HG03457 (cell line): ENCODE data around the gene FAM163A.
A peak's percentile ranks its signal among the peaks of the same experiment; 100 is the strongest.
"Not testable (repeated sequence)": the region's sequence is repeated elsewhere in the genome, so short reads cannot be mapped to it uniquely, and the experiment has no call there.

Source experiments
- ATAC-seq: cut with Tn5 transposase; IDR thresholded peaks from one replicate; pipeline ENCODE4 v1.9.1; 2021; ENCODE audit warnings: moderate number of reproducible peaks; ENCODE audit not compliant: unreplicated experiment

Gene FAM163A

GRCh38 chr1:179786815-179787685 is 44.0 kb downstream of the FAM163A start:
- ATAC-seq = no peak

DNA sequence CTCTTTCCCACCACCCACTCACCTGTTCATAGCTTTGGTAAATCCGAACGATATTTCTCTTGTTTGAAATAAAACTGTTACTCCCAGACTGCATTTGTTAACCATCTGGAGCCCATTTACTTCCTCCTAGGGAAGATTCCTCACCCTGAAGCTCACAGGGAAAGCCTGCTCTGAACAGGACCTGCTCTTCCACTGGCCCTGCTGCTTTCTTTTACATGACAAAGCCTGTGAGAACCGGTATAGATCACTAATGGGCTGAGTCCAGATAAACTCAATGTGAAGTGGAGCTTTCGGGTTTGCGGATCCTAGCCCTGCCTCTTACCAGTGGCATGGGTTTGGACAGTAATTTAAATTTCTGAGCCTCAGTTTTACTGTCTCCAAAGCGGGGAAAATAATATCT is 45.2 kb downstream of the FAM163A start:
- ATAC-seq = no peak

GRCh38 chr1:179793281-179793680 is 50.2 kb downstream of the FAM163A start:
- no peak for ATAC-seq

DNA sequence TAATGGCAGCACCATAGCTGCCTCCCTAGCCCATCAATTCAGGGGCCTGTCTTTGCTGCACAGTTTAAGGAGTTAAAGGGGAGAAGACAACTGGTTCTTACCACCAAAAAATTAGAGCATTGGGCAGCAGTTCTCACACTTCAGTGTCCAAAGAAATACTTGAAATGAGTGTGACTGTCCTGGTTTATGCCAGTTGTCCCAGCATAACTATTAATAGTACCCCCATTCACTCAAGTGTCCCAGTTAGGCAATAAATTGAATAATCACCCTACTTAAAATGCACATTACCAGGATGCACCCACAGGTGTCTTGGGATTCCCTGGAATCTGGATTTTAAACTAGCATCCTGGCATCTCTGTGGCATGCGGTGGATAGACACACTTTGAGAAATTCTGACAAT is 51.1 kb downstream of the FAM163A start:
- no peak for ATAC-seq

DNA sequence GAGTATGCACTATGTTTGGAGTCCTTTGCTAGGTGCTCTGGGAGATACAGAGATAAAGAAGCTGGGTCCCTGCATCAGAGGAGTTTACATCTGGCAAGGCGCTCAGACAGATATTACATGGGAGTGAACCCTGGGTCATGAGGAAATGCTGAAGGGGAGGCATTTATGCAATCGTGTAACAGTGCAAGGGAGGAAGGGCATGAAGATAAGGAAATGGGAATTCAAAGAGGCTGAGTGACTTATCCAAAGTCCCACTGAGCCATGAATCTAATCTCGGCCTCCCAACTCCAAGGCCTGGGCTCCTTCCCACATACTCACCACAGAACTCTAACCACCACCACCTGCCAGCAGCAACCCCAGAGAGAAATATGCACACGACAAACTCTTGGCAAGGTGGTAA is 51.6 kb downstream of the FAM163A start:
- ATAC-seq = no peak

DNA sequence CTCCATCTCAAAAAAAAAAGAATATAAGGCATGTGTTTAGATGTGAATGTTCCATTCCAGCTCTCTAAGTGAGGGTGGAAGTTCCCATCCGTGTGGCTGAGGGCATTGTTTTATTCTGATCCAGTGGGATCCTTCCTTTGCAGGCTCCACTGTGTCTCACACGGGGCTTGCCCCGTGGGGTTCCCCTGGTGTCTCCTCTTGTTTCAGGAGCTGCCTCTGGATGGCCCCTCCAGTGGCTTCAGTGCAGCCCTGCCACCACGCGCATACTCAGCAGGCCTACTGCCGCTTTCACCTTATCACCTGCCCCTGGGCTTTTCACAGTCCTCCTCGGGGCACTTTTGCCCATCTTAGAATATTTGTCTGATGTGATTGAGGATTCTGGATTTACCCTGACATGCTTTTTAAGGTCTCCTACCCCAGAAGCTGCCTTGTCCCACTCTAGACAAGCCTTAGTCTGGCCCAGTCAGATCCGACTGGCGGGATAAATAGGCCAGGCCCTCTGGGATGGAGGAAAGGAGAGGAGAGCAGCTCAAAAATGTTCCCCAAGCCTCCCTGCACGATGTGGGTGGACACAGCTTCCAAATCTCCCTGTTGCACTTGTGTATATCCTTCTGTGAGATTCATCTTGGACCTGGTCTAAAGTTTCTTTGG is 55.2 kb downstream of the FAM163A start:
- no peak for ATAC-seq

DNA sequence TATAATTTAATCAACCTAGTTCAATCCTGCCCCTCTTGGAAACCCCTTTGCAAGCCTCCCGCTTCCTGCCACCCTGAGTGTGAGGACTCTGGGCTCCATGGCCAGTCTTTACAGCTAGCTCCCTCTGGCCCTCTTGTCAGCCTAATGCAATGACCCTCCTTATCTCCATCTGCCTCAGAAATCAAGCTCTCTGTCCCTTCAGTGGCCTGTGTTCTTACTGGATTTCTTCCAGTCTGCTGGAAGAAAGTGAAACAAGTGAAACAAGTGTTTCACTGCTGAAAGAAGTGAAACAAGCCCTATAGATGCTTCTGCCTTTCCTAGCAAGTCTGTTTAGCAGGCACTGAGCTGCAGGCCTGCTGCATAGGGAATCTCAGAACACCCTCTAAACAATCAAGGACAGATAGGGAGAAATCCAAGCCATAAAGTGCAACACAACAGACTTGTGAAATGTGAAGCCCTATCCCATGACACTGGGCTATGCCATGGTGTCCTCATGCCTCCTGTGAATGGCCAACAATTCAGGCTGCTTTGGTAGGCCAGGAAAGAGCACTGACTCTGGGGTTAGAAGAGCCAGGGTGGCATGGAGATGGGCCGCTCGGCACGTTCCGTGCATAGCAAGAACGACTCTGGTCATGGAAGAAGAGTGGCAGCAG is 55.9 kb downstream of the FAM163A start:
- ATAC-seq = no peak

DNA sequence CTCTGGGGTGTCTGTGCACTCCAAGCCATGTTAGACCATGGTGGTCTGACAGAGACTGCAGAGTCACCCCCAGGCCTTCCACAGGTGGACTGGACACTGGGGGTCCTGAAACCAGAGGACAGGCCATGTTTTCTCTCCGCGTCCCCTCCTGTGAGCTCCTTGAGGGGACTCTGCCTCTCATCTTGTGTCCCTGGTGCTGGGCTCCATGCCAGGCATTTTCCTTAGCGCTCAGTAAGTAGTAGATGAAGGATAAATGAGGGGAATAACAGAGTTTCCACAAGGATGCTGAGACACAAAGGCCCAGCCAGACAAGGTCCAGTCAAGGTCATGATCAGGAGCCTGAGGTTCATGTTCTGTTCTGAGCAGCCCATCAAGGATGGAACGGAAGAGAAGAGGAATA is 57.4 kb downstream of the FAM163A start:
- ATAC-seq = no peak

GRCh38 chr1:179803104-179803503 is 60.0 kb downstream of the FAM163A start:
- ATAC-seq = no peak

DNA sequence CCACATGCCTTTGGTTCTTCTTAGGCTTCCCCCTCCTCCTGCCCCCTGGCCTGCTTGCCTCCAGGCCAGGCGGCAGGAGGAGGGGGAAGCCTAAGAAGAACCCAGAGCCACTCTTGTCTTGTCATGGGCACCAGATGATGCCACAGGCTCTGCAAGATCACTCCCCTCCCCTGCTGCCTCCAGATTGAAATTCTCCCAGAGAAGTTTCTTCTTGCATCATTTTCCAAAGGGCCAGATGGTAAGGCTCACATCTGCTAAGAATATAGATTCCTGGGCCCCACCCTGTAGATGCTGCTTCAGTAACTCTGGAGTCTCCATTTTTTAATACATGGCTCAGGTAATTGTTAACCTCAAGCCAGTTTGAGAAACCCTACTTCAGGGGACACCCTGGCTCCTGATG is 60.8 kb downstream of the FAM163A start:
- ATAC-seq = no peak

DNA sequence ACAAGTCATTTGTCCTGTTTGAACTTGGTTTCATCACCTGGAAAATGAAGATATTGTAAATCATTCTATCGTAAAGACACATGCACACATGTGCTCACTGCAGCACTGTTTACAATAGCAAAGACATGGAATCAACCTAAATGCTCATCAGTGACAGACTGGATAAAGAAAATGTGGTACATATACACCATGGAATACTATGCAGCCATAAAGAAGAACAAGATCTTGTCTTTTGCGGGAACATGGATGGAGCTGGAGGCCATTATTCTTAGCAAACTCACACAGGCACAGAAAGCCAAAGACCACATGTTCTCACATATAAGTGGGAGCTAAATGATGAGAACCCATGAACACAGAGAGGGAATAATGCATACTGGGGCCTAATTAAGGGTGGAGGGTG is 61.3 kb downstream of the FAM163A start:
- not testable (repeated sequence) for ATAC-seq

GRCh38 chr1:179805291-179806195 is 62.5 kb downstream of the FAM163A start:
- ATAC-seq = no peak

GRCh38 chr1:179806333-179806732 is 63.2 kb downstream of the FAM163A start:
- no peak for ATAC-seq

- ATAC-seq = no peak
Measured at GRCh38 chr1:179807291-179807690, 64.2 kb downstream of the FAM163A start.

DNA sequence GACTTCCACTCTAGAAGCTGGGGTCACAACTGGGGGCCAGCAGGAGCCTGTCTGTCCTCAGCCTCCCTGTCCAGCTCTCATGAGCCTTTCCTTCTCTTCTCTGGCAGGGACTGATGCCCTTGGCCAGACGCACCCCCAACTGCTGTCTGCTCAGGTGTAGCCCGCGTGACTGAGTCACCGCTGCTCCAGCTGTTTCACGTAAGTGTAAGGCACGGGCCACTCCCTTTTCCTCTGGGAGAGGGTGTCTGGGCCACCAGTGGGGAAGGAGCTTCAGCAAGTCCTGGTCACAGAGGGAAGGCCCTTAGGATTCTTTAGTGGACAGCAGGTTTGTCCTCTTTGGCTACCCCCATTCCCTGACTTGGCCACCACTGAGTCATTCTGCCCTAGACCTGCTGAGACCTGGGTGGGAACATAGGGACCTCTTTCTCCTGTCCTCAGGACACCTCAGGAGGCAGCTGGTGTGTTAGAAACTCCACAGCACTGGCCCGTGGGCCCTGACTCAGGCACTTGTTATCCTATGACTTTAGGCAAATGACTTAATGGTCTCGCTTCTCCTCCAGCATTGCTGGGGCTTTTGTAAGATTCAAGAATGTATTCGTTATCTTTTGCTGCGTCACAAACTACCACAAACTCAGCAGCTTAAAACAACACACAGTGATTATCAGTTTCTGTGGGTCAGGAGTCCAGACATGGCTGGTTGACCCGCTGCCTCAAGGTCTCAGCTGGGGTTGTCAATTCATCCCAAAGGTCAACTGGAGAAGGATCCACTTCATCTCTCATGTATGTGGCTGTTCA is 64.8 kb downstream of the FAM163A start:
- ATAC-seq = no peak

GRCh38 chr1:179808503-179808902 is 65.4 kb downstream of the FAM163A start:
- no peak for ATAC-seq

GRCh38 chr1:179809506-179810366 is 66.6 kb downstream of the FAM163A start:
- peak; percentile 60 for ATAC-seq

DNA sequence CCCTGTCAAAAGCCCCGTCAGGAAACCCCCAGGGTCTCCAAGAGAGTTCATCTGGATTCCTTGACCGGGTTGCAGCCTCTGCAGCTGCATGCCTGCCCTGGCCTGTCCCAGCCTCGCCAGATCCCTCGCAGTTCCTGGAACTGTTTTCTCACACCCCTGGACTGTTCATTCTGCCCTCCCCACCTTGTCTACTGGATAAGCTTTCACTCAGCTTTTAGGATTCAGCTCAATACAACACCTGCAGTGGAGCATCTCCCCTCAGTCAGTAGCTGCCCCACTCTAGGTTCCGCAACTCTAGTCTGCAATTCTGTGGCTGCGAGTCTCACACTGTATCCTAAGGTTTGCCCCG is 67.2 kb downstream of the FAM163A start:
- no peak for ATAC-seq
